ENCODE results near the gene ADTRP. TPM values are rescaled to one million over a fixed set of nuclear protein-coding genes. Genes with fewer than 3 reads are reported as not detected.
"Not testable (repeated sequence)": the region's sequence is repeated elsewhere in the genome, so short reads cannot be mapped to it uniquely, and the experiment has no call there.

The ADTRP gene
- total RNA-seq, 1 donor from 2014 or later, result 5.3 TPM

DNA sequence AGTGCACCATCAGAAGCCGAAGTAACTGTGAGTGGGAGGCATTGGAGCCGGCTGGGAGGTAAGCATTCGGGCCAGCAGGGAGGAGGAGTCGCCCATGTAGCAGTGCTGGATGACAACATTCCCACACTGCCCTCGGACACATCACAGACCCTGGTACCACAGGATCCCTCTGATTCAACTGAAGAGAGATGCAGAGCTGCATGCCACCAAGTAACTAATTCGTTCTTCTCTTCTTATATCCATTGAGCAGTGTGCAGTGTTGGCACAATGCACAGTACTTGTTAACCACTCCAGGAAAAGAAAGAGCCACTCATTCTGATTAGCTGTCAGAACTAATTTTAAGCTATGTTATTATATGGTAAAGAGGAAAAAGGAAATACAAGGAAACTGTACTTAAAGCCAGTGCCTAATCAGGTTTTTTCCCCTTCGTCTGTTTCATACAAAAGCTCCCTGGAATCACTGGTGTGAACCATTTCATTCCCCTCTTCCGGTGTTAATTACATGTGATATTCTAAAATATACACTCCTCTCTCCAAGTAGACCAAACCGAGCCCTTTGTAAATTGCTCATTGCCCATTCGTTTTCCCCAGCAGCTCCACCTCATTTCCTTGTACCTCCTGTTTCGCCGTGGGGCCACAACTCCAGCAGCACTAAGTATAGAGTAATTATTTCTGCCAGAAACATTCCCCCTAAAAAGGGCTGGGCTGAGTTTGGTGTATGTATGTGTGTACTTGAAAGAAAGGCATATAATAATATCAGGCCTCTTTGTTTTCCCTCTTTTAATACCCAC, 32.4 kb upstream of the ADTRP start:
- peaks cover 13% of the 10 kb centered on the region for H3K9me3 Mint-ChIP-seq
- H3K27me3 Mint-ChIP-seq, result no peaks in the 10 kb centered on the region
- H3K27ac Mint-ChIP-seq, result peak overlapping the region; percentile 62
- no peaks in the 10 kb centered on the region for H3K36me3 Mint-ChIP-seq (ENCODE audit: low read depth)
- no peak for DNase-seq
- intact Hi-C loops (cut with micrococcal nuclease), result no loop called here
- H3K4me1 Mint-ChIP-seq, result peaks cover 18% of the 10 kb centered on the region
- H3K4me3 Mint-ChIP-seq, result no peak overlapping the region

DNA sequence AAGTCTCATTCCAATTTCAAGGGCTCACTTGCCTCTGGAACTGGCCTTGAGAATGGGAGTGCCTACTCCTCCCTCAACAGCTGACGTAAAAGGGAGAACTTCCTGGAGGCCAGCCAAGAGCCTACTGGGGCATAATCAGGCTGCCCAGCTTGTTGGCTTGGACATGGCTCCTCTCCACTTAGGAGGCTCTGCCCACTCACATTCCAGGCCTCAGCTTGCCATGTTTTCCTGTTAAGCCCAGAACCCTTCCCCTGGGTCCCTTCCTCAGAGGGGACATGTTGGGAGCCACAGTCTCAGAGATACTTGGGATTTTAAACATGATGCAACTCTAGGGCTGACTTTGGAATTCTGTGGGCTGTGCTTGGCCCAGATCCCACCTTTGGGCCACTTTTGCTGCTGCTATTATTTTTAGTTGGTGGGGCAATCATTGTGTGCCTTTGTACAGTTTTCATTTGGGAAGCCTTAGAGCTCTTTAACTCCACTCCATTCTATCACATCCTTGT, 31.5 kb upstream of the ADTRP start:
- no peak overlapping the region for H3K4me3 Mint-ChIP-seq
- H3K9me3 Mint-ChIP-seq, result peaks cover 13% of the 10 kb centered on the region
- H3K36me3 Mint-ChIP-seq (ENCODE audit: low read depth), result no peaks in the 10 kb centered on the region
- peaks cover 22% of the 10 kb centered on the region for H3K4me1 Mint-ChIP-seq
- no peak for DNase-seq
- H3K27me3 Mint-ChIP-seq, result no peaks in the 10 kb centered on the region
- intact Hi-C loops (cut with micrococcal nuclease), result no loop called here
- no peak overlapping the region for H3K27ac Mint-ChIP-seq

DNA sequence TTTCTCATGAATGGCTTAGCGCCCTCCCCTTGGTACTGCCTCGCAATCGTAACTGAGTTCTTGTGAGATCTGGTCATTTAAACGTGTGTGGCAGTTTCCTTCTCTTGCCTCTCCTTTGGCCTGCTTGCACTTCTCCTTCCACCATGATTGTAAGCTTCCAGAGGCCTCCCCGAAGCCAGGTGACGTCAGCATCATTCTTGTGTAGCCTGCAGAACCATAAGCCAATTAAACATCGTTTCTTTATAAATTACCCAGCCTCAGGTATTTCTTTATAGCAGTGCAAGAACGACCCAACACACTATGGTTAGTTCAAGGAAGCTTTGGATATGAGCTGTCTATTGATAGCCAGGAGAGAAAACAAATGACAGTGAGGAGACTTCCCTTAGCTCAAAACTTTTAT, 29.5 kb upstream of the ADTRP start:
- intact Hi-C loops (cut with micrococcal nuclease), result no loop called here
- Mint-ChIP-seq H3K9me3 (peaks cover 13% of the 10 kb centered on the region), H3K4me3 (no peak overlapping the region), H3K4me1 (peaks cover 24% of the 10 kb centered on the region), H3K36me3 (ENCODE audit: low read depth) (no peaks in the 10 kb centered on the region), H3K27me3 (no peaks in the 10 kb centered on the region), H3K27ac (no peak overlapping the region)
- no peak for DNase-seq

DNA sequence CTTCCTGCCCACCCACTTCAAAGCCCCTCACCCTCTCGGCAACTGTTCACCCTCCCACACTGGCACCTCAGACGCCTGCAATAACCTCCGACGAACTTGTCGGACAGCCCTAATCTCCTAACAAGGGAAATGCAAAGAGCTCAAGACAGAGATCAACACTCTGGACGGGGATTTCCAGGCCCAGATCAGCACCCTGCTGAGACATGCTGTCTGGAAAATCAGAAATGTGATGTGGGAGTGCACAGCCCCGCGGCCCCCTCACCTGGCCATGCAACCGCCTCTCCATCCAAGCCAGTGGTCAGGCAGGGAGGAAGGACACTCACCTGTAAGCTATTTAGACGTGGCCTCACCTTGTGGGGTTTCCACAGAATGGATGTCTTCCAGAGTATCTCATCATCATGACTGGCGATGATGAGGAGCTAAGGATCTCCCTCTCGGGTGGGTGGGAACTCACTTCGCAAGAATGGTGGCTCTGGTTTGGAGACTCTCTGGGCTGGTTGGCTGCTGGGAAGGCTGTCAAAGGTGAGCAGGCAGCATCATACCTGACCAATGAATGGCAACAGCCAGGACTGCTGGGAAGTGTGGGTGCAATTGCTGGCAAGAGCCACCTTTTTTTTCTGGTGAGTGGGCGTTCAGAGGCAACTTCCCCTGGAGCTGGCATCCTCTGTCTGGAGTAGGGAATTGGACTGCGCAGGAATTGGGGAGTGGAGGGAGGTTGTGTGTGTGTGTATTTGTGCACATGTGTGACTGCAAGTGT, 28.1 kb upstream of the ADTRP start:
- peaks cover 23% of the 10 kb centered on the region for H3K4me1 Mint-ChIP-seq
- no peaks in the 10 kb centered on the region for H3K36me3 Mint-ChIP-seq (ENCODE audit: low read depth)
- H3K4me3 Mint-ChIP-seq, result peak overlapping the region; percentile 48
- H3K9me3 Mint-ChIP-seq, result peaks cover 7% of the 10 kb centered on the region
- intact Hi-C loops (cut with micrococcal nuclease), result no loop called here
- H3K27me3 Mint-ChIP-seq, result no peaks in the 10 kb centered on the region
- H3K27ac Mint-ChIP-seq, result peak overlapping the region; percentile 86
- DNase-seq, result peak; percentile 61

DNA sequence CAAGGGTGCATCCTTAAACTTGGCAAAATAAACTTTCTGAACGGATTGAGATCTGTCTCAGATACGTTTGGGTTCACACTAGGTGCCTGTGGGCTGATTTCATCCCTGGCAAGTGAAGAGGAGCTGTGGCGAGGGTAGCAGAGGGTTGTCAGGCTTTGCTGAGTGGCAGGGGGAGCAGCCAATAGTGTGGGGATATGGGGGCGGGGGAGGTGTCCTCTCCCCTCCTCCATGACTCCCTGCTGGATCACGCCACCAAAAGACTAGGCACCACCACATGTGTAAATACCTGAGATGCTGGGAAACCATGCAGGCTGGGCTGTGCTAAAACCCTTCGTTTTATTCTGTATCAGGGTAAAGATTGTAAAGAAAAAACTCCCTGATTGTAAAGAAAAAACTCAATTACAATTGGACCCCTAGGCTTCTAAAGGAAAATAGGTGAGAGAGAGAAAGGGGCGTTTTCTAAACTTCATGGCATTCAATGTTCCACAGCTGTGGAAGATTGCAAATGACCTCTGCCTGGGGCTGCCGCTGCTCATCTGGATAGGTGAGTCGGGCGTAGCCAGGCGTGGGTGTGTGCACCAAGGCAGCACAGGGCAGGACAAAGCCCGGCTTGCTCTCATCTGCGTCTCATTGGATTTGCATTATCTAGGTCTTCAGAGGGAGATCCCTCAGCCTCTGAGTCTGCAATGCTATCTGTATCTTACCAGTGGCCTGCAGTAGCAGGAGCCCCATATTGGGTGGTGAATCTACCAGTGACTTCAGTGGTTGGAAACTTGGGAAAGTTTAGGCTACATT, 26.9 kb upstream of the ADTRP start:
- intact Hi-C loops (cut with micrococcal nuclease), result no loop called here
- Mint-ChIP-seq H3K27me3 (no peaks in the 10 kb centered on the region), H3K4me1 (peaks cover 18% of the 10 kb centered on the region), H3K9me3 (peaks cover 7% of the 10 kb centered on the region), H3K27ac (peak overlapping the region; percentile 13), H3K36me3 (ENCODE audit: low read depth) (no peaks in the 10 kb centered on the region), H3K4me3 (no peak overlapping the region)
- no peak for DNase-seq

DNA sequence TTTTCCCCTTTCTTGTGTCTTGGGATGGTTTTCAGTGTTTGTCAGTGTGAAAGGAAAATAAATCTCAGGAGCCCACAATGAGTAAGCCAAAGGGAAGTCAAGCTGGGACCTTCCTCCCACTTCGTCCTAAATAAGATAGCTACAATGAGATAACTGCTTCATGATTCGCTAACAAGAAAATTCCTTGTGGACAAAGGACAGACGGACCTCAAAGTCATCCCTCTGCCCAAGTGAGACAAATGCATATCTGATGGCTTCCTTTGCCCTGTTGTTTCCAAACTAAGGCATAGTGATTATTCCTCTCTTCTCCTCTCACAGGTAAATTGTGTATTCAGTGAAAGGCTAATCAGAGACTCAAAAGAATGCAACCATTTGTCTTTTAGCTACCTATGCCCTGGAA, 26.1 kb upstream of the ADTRP start:
- intact Hi-C loops (cut with micrococcal nuclease), result no loop called here

DNA sequence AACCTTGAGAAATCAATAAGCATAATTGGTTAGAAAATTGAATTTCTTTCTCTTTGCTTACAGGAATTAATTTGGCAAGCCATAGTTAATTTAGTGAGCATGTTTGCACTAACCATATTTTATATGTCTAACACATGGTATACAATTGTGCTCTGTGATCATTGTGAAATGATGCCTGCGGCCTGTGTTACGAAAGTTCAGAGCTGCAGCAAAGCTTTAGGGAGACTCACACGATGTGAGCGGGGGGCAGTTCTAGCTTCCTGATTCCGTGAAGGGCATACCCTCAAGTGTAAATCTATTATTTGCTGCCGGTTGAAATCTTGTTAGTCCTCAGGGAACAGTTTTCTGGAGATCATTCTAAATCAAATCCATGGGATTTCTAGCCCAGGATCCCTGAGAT, 25.5 kb upstream of the ADTRP start:
- DNase-seq, result no peak
- no peak overlapping the region for H3K27ac Mint-ChIP-seq
- H3K9me3 Mint-ChIP-seq, result peaks cover 7% of the 10 kb centered on the region
- intact Hi-C loops (cut with micrococcal nuclease), result no loop called here
- peaks cover 18% of the 10 kb centered on the region for H3K4me1 Mint-ChIP-seq
- H3K36me3 Mint-ChIP-seq (ENCODE audit: low read depth), result no peaks in the 10 kb centered on the region
- H3K27me3 Mint-ChIP-seq, result no peaks in the 10 kb centered on the region
- no peak overlapping the region for H3K4me3 Mint-ChIP-seq

More for the DNA sequence above, 26.1 kb upstream of the ADTRP start:
- Mint-ChIP-seq H3K9me3 (peaks cover 7% of the 10 kb centered on the region), H3K36me3 (ENCODE audit: low read depth) (no peaks in the 10 kb centered on the region), H3K4me1 (peaks cover 18% of the 10 kb centered on the region), H3K4me3 (no peak overlapping the region), H3K27me3 (no peaks in the 10 kb centered on the region), H3K27ac (no peak overlapping the region)
- DNase-seq, result no peak

DNA sequence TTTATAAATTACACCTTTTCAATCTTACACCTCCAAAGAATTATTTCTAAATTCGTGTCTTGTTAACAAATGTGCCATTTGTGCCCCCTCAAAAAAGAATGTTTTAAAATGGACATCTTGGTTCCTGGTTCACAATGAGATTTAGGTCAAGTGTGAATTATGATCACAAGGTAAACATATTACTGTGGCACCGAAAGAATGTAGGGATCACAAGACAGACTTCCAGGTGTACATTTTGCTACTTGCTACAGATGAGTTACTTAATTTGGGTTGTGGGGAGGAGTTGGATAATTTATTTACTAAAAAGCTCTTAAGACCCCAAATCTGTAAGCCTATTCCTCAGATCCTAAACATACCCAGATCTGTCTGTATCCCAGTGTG, 25.0 kb upstream of the ADTRP start:
- intact Hi-C loops (cut with micrococcal nuclease), result no loop called here
- no peak for DNase-seq
- Mint-ChIP-seq H3K27ac (no peak overlapping the region), H3K4me1 (peaks cover 18% of the 10 kb centered on the region), H3K4me3 (no peak overlapping the region), H3K9me3 (peaks cover 3% of the 10 kb centered on the region), H3K27me3 (no peaks in the 10 kb centered on the region), H3K36me3 (ENCODE audit: low read depth) (no peaks in the 10 kb centered on the region)

DNA sequence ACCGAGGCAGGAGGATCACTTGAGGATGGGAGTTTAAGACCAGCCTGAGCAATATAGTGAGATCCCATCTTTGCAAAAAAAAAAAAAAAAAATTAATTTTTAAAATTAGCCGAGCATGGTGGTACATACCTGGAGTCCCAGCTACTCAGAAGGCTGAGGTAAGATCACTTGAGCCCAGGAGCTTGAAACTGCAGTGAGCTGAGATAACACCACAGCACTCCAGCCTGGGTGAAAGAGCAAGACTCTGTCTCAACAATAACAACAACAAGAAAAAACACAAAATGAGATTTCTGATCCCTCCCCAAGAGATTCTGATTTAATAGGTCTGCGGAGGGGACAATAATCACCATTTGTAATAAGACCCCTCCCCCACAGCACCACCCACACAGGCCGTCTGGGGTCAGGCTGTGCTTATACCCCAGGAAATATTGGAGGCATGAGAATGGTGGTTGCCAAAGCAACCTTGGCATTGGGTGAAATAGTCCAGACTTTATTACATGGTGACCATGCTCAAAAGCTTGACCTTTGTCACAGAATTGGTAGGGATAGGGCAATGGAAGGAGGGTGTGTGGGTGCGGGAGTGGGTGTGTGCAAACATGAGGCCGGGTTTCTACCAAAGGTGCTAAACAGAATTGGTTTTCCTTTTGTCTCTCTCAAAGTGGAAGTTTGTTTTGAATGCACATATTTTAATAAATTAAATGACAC, 24.4 kb upstream of the ADTRP start:
- H3K4me1 Mint-ChIP-seq, result peaks cover 18% of the 10 kb centered on the region
- no peak overlapping the region for H3K27ac Mint-ChIP-seq
- DNase-seq, result no peak
- intact Hi-C loops (cut with micrococcal nuclease), result no loop called here
- no peak overlapping the region for H3K4me3 Mint-ChIP-seq
- H3K9me3 Mint-ChIP-seq, result peaks cover 2% of the 10 kb centered on the region
- no peaks in the 10 kb centered on the region for H3K36me3 Mint-ChIP-seq (ENCODE audit: low read depth)
- H3K27me3 Mint-ChIP-seq, result no peaks in the 10 kb centered on the region

DNA sequence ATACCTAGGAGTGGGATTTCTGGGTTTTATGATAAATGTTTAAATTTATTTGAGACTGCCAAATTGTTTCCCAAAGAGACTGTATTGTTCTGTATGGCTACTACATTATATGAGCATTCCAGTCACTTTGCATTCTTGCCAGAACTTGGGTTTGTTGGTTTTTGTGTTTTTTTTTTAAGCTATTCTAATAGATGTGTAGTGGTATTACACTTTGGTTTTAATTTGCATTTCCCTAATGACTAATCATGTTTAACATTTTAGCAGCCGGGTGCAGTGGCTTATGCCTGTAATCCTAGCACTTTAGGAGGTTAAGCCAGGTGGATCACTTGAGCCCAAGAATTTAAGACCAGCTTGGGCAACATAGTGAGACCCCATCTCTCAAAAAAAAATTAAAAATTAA, 21.9 kb upstream of the ADTRP start:
- H3K27ac Mint-ChIP-seq; H3K4me1 Mint-ChIP-seq; DNase-seq; H3K27me3 Mint-ChIP-seq; intact Hi-C loops (cut with micrococcal nuclease); H3K36me3 Mint-ChIP-seq (ENCODE audit: low read depth); H3K4me3 Mint-ChIP-seq; H3K9me3 Mint-ChIP-seq: not testable (repeated sequence)

DNA sequence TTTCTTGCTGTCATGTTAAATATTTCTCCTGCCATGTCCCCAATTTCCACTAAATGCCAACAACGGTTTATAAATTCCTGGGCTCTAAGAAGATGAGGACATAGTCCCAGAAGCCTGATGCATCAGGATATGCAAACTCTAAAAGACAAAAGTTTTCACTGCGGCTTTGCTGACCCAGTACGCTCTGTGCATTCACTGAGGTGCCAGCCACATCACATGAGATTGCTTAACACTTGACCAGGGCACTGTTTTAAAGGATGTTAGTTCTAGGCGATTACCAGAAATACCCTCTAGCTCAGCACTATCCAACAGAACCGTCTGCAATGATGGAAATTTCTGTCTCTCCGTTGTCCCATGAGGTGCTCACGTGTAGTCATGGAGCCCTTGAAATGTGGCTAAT, 19.9 kb upstream of the ADTRP start:
- H3K9me3 Mint-ChIP-seq, result peaks cover 3% of the 10 kb centered on the region
- intact Hi-C loops (cut with micrococcal nuclease), result no loop called here
- DNase-seq, result no peak
- H3K4me1 Mint-ChIP-seq, result peaks cover 5% of the 10 kb centered on the region
- no peaks in the 10 kb centered on the region for H3K36me3 Mint-ChIP-seq (ENCODE audit: low read depth)
- no peak overlapping the region for H3K4me3 Mint-ChIP-seq
- no peaks in the 10 kb centered on the region for H3K27me3 Mint-ChIP-seq
- H3K27ac Mint-ChIP-seq, result no peak overlapping the region

DNA sequence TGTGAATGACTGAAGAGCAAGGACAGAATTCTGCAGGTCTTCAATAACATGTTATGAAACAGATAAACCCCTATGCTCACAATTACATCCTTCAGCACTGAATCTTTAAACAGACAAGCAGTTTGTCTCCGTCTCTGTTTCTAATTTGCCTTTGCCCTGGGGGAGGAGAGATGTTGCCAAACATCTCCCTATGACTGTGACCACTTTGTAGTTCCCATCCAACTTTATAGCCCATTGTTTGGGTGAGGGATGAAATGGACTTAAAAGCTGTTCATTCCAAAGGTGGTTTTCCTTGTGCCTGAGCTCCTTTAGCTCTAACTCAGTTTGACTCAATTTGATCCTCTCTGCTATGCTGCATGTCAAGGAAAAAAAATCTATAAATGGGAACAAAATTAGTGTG, 19.5 kb upstream of the ADTRP start:
- Mint-ChIP-seq H3K27me3 (no peaks in the 10 kb centered on the region), H3K27ac (no peak overlapping the region), H3K4me3 (no peak overlapping the region), H3K36me3 (ENCODE audit: low read depth) (peaks cover 2% of the 10 kb centered on the region), H3K4me1 (peaks cover 3% of the 10 kb centered on the region), H3K9me3 (peaks cover 6% of the 10 kb centered on the region)
- DNase-seq, result no peak
- intact Hi-C loops (cut with micrococcal nuclease), result no loop called here

DNA sequence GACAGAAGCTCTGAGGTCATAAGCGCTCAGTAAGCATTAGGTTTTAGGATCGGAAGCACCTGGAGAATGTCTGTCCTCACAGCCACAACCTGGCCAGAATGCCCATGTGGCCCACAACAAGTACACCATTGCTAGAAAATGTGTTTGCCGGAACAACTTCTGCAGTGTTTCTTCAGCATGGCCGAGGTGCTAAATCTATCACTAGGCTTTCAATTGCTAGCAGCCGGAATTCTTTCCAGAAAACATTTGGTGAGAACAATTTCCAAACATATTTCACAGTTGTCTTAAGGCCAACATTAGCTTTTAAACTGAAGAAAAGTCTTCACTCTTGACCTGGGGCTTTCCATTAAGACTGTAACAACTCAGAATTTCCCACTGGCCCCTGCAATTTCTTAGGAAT, 18.2 kb upstream of the ADTRP start:
- intact Hi-C loops (cut with micrococcal nuclease), result no loop called here
- Mint-ChIP-seq H3K9me3 (peaks cover 15% of the 10 kb centered on the region), H3K27me3 (no peaks in the 10 kb centered on the region), H3K27ac (no peak overlapping the region), H3K4me1 (peaks cover 6% of the 10 kb centered on the region), H3K4me3 (no peak overlapping the region), H3K36me3 (ENCODE audit: low read depth) (peaks cover 6% of the 10 kb centered on the region)
- DNase-seq, result no peak
